CD14-positive monocyte (primary cell): ENCODE data around the gene COBLL1. TPM values are rescaled to one million over a fixed set of nuclear protein-coding genes. Genes with fewer than 3 reads are reported as not detected.

Experiments
- DNase-seq, 3 donors: peaks; one replicate each; pipeline ENCODE4 v3.0.0-alpha.2; 2011 to 2022
- H2AFZ ChIP-seq: 2 replicates; pipeline ENCODE4 v1.6.0; 2012; ENCODE audit warnings: mild to moderate bottlenecking, low read depth, low read length, inconsistent platforms; ENCODE audit not compliant: insufficient read depth, poor library complexity, severe bottlenecking
- H3K27ac ChIP-seq, 2 donors: 1 replicate in 1 of 2; 2 replicates in 1 of 2; pipeline ENCODE4 v1.5.1; 2012 to 2013; ENCODE audit warnings: low read length in 2 of 2, control low read depth in 1 of 2, inconsistent platforms in 1 of 2, low read depth in 1 of 2, mild to moderate bottlenecking in 1 of 2
- H3K27me3 ChIP-seq, 2 donors: one replicate each; pipeline versions ENCODE4 v1.6.0 to v1.6.1; 2011 to 2013; ENCODE audit warnings: low read length in 2 of 2; ENCODE audit not compliant: control insufficient read depth in 2 of 2, insufficient read depth in 2 of 2
- H3K36me3 ChIP-seq, 2 donors: replicated peaks in 1 of 2; 1 replicate in 1 of 2; 2 replicates in 1 of 2; pipeline versions ENCODE4 v1.5.1 to v1.6.1; 2012 to 2013; ENCODE audit warnings: low read length in 2 of 2, control low read depth in 1 of 2, inconsistent platforms in 1 of 2, mild to moderate bottlenecking in 1 of 2; ENCODE audit not compliant: insufficient read depth in 2 of 2, control insufficient read depth in 1 of 2
- H3K4me1 ChIP-seq, 2 donors: 1 replicate in 1 of 2; 2 replicates in 1 of 2; pipeline versions ENCODE4 v1.5.1 to v1.6.1; 2012 to 2013; ENCODE audit warnings: low read length in 2 of 2, control low read depth in 1 of 2, inconsistent platforms in 1 of 2, mild to moderate bottlenecking in 1 of 2, moderate library complexity in 1 of 2; ENCODE audit not compliant: insufficient read depth in 2 of 2, control insufficient read depth in 1 of 2
- H3K4me2 ChIP-seq: replicated peaks from 2 replicates; pipeline ENCODE3; 2012; ENCODE audit warnings: low read length, moderate library complexity, mild to moderate bottlenecking; ENCODE audit not compliant: poor library complexity, severe bottlenecking; ENCODE audit errors: extremely low read depth
- H3K4me3 ChIP-seq, 3 experiments: fragments of 200-600 bp in 1 of 3; sonication (generic) in 1 of 3; replicated peaks in 1 of 3; 1 replicate in 2 of 3; 2 replicates in 1 of 3; pipeline ENCODE4 v1.5.1; 2011 to 2013; ENCODE audit warnings: low read length in 3 of 3, mild to moderate bottlenecking in 3 of 3, control low read depth in 2 of 3, low read depth in 2 of 3, inconsistent platforms in 1 of 3, moderate library complexity in 1 of 3
- H3K79me2 ChIP-seq: 2 replicates; pipeline ENCODE4 v1.6.0; 2012; ENCODE audit warnings: mild to moderate bottlenecking, control low read depth, inconsistent platforms, low read length, moderate library complexity; ENCODE audit not compliant: insufficient read depth
- H3K9ac ChIP-seq: 2 replicates; pipeline ENCODE4 v1.6.0; 2017; ENCODE audit warnings: low read length, mild to moderate bottlenecking; ENCODE audit not compliant: insufficient read depth, poor library complexity, severe bottlenecking
- H3K9me3 ChIP-seq, 2 donors: replicated peaks in 1 of 2; 1 replicate in 1 of 2; 2 replicates in 1 of 2; pipeline versions ENCODE4 v1.5.1 to v1.6.1; 2012 to 2013; ENCODE audit warnings: low read length in 2 of 2, control low read depth in 1 of 2; ENCODE audit not compliant: control insufficient read depth in 1 of 2, insufficient read depth in 1 of 2
- H4K20me1 ChIP-seq: 2 replicates; pipeline ENCODE4 v1.6.0; 2012; ENCODE audit warnings: mild to moderate bottlenecking, low read length, control low read depth, moderate library complexity; ENCODE audit not compliant: insufficient read depth
- H3K27ac Mint-ChIP-seq, 7 donors: one replicate each; pipeline ENCODE4 v1.8.0; 2020; ENCODE audit warnings: mild to moderate bottlenecking in 7 of 7, mixed read lengths in 7 of 7, moderate library complexity in 6 of 7, inconsistent platforms in 2 of 7
- H3K27me3 Mint-ChIP-seq, 3 donors: one replicate each; pipeline ENCODE4 v1.8.0; 2021 to 2022; ENCODE audit warnings: low read depth in 3 of 3, mild to moderate bottlenecking in 3 of 3, mixed read lengths in 3 of 3, moderate library complexity in 3 of 3, inconsistent platforms in 1 of 3
- H3K36me3 Mint-ChIP-seq, 2 donors: one replicate each; pipeline ENCODE4 v1.8.0; 2020; ENCODE audit warnings: mixed read lengths in 2 of 2, inconsistent platforms in 1 of 2, mild to moderate bottlenecking in 1 of 2
- H3K4me1 Mint-ChIP-seq: one replicate; pipeline ENCODE4 v1.8.0; 2020; ENCODE audit warnings: mild to moderate bottlenecking, mixed read lengths
- H3K4me3 Mint-ChIP-seq, 2 donors: one replicate each; pipeline ENCODE4 v1.8.0; 2020; ENCODE audit warnings: mild to moderate bottlenecking in 2 of 2, mixed read lengths in 2 of 2, moderate library complexity in 1 of 2
- H3K9me3 Mint-ChIP-seq, 7 donors: one replicate each; pipeline ENCODE4 v1.8.0; 2020 to 2022; ENCODE audit warnings: mixed read lengths in 7 of 7, mild to moderate bottlenecking in 6 of 7, moderate library complexity in 6 of 7, inconsistent platforms in 2 of 7
- WGBS: methylation state at CpG from one replicate; pipeline ENCODE4 v1.1.5; 2013; ENCODE audit warnings: missing lambda C conversion rate; ENCODE audit not compliant: insufficient coverage; 5-methylcytosine and 5-hydroxymethylcytosine counted together
- intact Hi-C, 2 donors: fragments of 100-400 bp; cut with micrococcal nuclease; formaldehyde crosslinking; loops; one replicate each; pipeline versions ENCODE4 v1.15.0 to v1.15.1; 2023
- polyA plus RNA-seq, 3 donors: library from polyadenylated mRNA; depleted of rRNA in 1 of 3; unstranded in 2 of 3; stranded (reverse) in 1 of 3; fragments of 300-500 nt in 2 of 3; fragments of >200 nt in 1 of 3; fragmentation: Illumina TruSeq in 2 of 3; gene quantifications; 1 replicate in 2 of 3; 2 replicates in 1 of 3; pipeline ENCODE4 v1.2.3, GENCODE V29; 2012 to 2021
- TF ChIP-seq, protein P1 (sequence below): fragments of 200-600 bp; IDR thresholded peaks from one replicate; pipeline ENCODE4 v1.8.0; 2022; ENCODE audit warnings: antibody characterized with exemption, mild to moderate bottlenecking

Gene COBLL1
- polyA plus RNA-seq, 3 donors = 0.18 to 0.54 (median 0.24) TPM

DNA sequence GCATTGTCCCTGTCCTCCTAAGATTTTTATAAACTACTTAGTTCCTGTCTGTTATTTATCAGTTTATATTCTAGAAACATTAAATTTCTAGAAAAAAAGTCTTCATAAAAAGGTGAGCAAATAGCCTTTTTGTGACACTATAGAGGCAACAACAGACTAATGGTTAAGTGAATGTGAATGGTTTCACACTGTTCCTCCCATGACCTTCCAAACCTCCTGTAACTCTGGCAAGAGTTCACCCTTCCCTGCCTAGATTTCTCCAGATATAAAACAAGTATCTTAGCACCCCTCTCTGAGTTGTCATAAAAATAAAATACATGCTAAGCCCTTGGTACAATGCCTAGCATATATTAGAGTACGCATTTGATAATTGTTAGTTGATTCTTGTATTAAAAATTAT, 29.2 kb downstream of the COBLL1 start:
- TF ChIP-seq, protein P1, sequence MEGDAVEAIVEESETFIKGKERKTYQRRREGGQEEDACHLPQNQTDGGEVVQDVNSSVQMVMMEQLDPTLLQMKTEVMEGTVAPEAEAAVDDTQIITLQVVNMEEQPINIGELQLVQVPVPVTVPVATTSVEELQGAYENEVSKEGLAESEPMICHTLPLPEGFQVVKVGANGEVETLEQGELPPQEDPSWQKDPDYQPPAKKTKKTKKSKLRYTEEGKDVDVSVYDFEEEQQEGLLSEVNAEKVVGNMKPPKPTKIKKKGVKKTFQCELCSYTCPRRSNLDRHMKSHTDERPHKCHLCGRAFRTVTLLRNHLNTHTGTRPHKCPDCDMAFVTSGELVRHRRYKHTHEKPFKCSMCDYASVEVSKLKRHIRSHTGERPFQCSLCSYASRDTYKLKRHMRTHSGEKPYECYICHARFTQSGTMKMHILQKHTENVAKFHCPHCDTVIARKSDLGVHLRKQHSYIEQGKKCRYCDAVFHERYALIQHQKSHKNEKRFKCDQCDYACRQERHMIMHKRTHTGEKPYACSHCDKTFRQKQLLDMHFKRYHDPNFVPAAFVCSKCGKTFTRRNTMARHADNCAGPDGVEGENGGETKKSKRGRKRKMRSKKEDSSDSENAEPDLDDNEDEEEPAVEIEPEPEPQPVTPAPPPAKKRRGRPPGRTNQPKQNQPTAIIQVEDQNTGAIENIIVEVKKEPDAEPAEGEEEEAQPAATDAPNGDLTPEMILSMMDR = no peak
- no peaks in the 10 kb centered on the region for H3K27me3 ChIP-seq
- no peak overlapping the region for H3K4me3 Mint-ChIP-seq
- H3K27ac Mint-ChIP-seq = no peak overlapping the region
- no peak for DNase-seq
- no peak overlapping the region for H3K27ac ChIP-seq
- H3K4me2 ChIP-seq = no peak overlapping the region
- no peaks in the 10 kb centered on the region for H3K9me3 Mint-ChIP-seq
- H3K4me1 ChIP-seq = peaks cover 0 to 6% of the 10 kb centered on the region in 2 donors
- H3K4me3 ChIP-seq = no peak overlapping the region
- H3K9ac ChIP-seq = no peak overlapping the region
- no peaks in the 10 kb centered on the region for H4K20me1 ChIP-seq
- no peaks in the 10 kb centered on the region for H3K36me3 ChIP-seq
- WGBS = no CpG with 5 or more reads among the region's 1 CpG
- no peaks in the 10 kb centered on the region for H3K9me3 ChIP-seq
- no peaks in the 10 kb centered on the region for H3K27me3 Mint-ChIP-seq
- no peak overlapping the region for H2AFZ ChIP-seq
- H3K4me1 Mint-ChIP-seq = peaks cover 5% of the 10 kb centered on the region
- H3K79me2 ChIP-seq = no peaks in the 10 kb centered on the region
- intact Hi-C loops = no loop called here
- H3K36me3 Mint-ChIP-seq = no peaks in the 10 kb centered on the region

DNA sequence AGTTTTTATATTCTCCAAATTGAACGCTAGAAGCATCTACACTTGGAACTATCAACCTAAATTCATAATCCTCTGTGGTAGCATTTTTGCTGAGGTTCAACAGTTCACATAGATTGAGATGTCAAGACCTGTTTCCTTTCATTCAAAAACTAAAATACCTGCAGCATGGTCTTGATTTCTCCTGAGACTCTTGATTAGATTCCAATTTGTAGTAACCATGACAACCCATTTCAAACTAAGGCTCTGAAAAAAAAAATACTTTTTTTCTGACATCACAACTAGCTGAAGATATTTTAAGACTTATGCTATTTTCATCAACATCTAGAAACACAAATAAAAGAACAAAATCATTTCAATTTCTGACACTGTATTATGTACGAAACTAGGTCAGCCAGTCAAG, 29.8 kb downstream of the COBLL1 start:
- no peaks in the 10 kb centered on the region for H3K27me3 Mint-ChIP-seq
- Histone ChIP-seq H3K9ac (no peak overlapping the region), H3K9me3 (no peaks in the 10 kb centered on the region), H3K27ac (no peak overlapping the region), H3K27me3 (no peaks in the 10 kb centered on the region), H2AFZ (no peak overlapping the region), H3K4me1 (peaks cover 0 to 6% of the 10 kb centered on the region in 2 donors), H4K20me1 (no peaks in the 10 kb centered on the region), H3K4me2 (no peak overlapping the region), H3K4me3 (no peak overlapping the region), H3K79me2 (no peaks in the 10 kb centered on the region), H3K36me3 (no peaks in the 10 kb centered on the region)
- intact Hi-C loops = no loop called here
- no CpG with 5 or more reads among the region's 2 CpGs for WGBS
- H3K4me1 Mint-ChIP-seq = peaks cover 5% of the 10 kb centered on the region
- DNase-seq = no peak
- no peak overlapping the region for H3K27ac Mint-ChIP-seq
- H3K9me3 Mint-ChIP-seq = peaks cover 0 to 2% (median 0%) of the 10 kb centered on the region in 7 donors
- H3K36me3 Mint-ChIP-seq = no peaks in the 10 kb centered on the region
- TF ChIP-seq, protein P1 = no peak
- no peak overlapping the region for H3K4me3 Mint-ChIP-seq
